IPS DF 4.7 (cell line): Measurements from ENCODE around the gene DENND4C.
"Not testable (repeated sequence)": the region's sequence is repeated elsewhere in the genome, so short reads cannot be mapped to it uniquely, and the experiment has no call there.

ENCODE experiments used
- DNase-seq: peaks from one replicate; pipeline ENCODE4 v3.0.0-alpha.2; 2013; ENCODE audit warnings: low spot score; ENCODE audit errors: extremely low read depth

The DENND4C gene

GRCh38 chr9:19223724-19224123 lies 6.8 kb upstream of the DENND4C start:
- DNase-seq, result no peak

GRCh38 chr9:19224563-19224962 lies 5.9 kb upstream of the DENND4C start:
- no peak for DNase-seq

- DNase-seq, result peak; percentile 22
Measured at GRCh38 chr9:19229595-19230354, 718 bp upstream of the DENND4C start.

GRCh38 chr9:19231126-19231903 lies 822 bp downstream of the DENND4C start:
- no peak for DNase-seq

- DNase-seq, result no peak
Measured at GRCh38 chr9:19231904-19232822, 1.7 kb downstream of the DENND4C start.

GRCh38 chr9:19232823-19233194 lies 2.3 kb downstream of the DENND4C start:
- DNase-seq, result no peak

- no peak for DNase-seq
Measured at GRCh38 chr9:19233344-19233743, 2.9 kb downstream of the DENND4C start.

- DNase-seq, result no peak
Measured at GRCh38 chr9:19239955-19240354, 9.5 kb downstream of the DENND4C start.

GRCh38 chr9:19241728-19242127 lies 11.2 kb downstream of the DENND4C start:
- DNase-seq, result no peak

GRCh38 chr9:19243366-19244033 lies 13.0 kb downstream of the DENND4C start:
- no peak for DNase-seq

GRCh38 chr9:19246891-19247290 lies 16.4 kb downstream of the DENND4C start:
- no peak for DNase-seq

- DNase-seq, result no peak
Measured at GRCh38 chr9:19247420-19247819, 16.9 kb downstream of the DENND4C start.

GRCh38 chr9:19250346-19250745 lies 19.9 kb downstream of the DENND4C start:
- DNase-seq, result not testable (repeated sequence)

- not testable (repeated sequence) for DNase-seq
Measured at GRCh38 chr9:19251203-19251602, 20.7 kb downstream of the DENND4C start.

GRCh38 chr9:19251622-19252021 lies 21.1 kb downstream of the DENND4C start:
- not testable (repeated sequence) for DNase-seq

GRCh38 chr9:19252174-19252884 lies 21.8 kb downstream of the DENND4C start:
- no peak for DNase-seq

- no peak for DNase-seq
Measured at GRCh38 chr9:19252885-19253219, 22.4 kb downstream of the DENND4C start.

- no peak for DNase-seq
Measured at GRCh38 chr9:19255112-19255511, 24.6 kb downstream of the DENND4C start.

- no peak for DNase-seq
Measured at GRCh38 chr9:19255821-19256220, 25.3 kb downstream of the DENND4C start.

GRCh38 chr9:19259665-19260255 lies 29.3 kb downstream of the DENND4C start:
- DNase-seq, result not testable (repeated sequence)
